Measurements from ENCODE around the gene HOXB2.

Gene HOXB2

DNA sequence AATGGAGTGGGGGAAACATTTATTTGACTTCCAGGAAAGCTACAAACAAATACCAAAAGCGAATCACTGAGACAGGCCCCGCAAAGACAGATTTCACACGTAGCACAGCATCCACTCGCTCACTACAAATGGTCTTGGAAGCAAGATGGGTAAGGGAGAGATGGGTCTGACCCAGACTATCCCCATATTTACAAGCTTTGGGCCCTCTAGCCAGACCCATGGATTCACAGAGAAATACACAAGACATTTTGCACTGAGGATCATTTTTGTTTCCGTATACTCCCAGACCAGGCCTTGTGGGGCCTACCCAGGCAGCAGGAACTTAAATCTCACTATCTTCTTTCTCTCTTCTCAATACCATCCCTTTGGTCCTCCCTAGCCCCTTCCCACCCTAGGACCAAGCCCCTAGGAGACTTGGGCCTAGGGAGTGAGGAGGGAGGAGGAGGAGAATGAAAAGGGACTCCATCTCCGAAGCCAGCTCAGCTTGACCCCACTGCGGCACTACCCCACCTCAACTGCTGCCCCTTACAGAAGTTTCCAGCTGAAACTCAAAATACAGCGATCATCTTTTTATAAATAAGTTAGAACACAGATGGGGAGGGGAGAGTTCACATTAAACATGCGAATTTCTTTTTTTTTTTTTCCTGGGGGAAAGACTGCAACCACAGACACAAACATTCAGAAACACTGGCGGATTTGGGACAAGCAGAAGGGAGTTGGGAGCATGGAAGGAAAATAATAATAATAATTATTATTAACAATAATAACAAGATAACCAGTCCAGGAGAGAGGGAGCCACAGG is 46.5 kb upstream of the HOXB2 start:
- H3K27ac Mint-ChIP-seq, result peak overlapping the region in 1 of 3 experiments; percentile 92
- H3K4me3 Mint-ChIP-seq, result peak overlapping the region; percentile 84 to 98 (median 91)
- TF ChIP-seq, protein P1, sequence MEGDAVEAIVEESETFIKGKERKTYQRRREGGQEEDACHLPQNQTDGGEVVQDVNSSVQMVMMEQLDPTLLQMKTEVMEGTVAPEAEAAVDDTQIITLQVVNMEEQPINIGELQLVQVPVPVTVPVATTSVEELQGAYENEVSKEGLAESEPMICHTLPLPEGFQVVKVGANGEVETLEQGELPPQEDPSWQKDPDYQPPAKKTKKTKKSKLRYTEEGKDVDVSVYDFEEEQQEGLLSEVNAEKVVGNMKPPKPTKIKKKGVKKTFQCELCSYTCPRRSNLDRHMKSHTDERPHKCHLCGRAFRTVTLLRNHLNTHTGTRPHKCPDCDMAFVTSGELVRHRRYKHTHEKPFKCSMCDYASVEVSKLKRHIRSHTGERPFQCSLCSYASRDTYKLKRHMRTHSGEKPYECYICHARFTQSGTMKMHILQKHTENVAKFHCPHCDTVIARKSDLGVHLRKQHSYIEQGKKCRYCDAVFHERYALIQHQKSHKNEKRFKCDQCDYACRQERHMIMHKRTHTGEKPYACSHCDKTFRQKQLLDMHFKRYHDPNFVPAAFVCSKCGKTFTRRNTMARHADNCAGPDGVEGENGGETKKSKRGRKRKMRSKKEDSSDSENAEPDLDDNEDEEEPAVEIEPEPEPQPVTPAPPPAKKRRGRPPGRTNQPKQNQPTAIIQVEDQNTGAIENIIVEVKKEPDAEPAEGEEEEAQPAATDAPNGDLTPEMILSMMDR (IDR thresholded peaks at IDR 0.05; ENCODE audit: unreplicated experiment in 3 of 3), result no peak
- H3K36me3 Mint-ChIP-seq (ENCODE audit: low read depth), result peaks cover 70% of the 10 kb centered on the region
- H3K4me1 Mint-ChIP-seq, result peaks cover 92% of the 10 kb centered on the region
- H3K9me3 Mint-ChIP-seq, result no peaks in the 10 kb centered on the region
- peaks cover 90% of the 10 kb centered on the region for H3K27me3 Mint-ChIP-seq (ENCODE audit: low read depth)

DNA sequence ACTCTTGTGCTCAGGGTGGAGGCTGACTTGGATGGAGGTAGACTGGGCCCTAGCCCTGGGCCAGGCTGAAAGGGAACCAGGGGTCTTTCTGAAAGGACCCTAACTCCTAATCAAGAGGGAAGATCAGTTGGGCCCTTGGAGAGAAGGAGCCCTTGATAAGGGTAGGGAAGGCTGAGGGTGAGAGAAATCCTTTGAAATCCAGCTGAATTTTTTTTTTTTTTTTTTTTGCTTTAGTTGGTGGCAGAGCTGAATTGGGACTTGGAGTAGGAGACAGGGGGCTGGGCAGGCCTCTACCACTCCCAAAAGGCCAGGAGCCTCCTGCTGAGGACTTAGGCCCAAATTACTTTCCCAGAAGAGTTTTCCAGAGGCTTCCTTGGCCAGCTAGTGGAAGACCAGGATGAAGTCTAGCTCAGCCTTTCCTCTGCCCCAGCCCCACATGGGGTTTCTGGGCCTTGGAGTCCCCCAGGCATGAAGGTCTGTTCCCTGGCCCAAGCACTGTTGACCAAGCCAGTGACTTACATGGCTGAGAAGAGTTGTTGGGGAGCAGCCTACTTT is 45.8 kb upstream of the HOXB2 start:
- Mint-ChIP-seq H3K4me1 (peaks cover 92% of the 10 kb centered on the region), H3K27ac (peak overlapping the region in 1 of 3 experiments; percentile 92), H3K4me3 (peak overlapping the region; percentile 84 to 98 (median 91)), H3K36me3 (ENCODE audit: low read depth) (peaks cover 67% of the 10 kb centered on the region), H3K27me3 (ENCODE audit: low read depth) (peaks cover 92% of the 10 kb centered on the region), H3K9me3 (no peaks in the 10 kb centered on the region)
- TF ChIP-seq, protein P1 (IDR thresholded peaks at IDR 0.05; ENCODE audit: unreplicated experiment in 3 of 3), result no peak

DNA sequence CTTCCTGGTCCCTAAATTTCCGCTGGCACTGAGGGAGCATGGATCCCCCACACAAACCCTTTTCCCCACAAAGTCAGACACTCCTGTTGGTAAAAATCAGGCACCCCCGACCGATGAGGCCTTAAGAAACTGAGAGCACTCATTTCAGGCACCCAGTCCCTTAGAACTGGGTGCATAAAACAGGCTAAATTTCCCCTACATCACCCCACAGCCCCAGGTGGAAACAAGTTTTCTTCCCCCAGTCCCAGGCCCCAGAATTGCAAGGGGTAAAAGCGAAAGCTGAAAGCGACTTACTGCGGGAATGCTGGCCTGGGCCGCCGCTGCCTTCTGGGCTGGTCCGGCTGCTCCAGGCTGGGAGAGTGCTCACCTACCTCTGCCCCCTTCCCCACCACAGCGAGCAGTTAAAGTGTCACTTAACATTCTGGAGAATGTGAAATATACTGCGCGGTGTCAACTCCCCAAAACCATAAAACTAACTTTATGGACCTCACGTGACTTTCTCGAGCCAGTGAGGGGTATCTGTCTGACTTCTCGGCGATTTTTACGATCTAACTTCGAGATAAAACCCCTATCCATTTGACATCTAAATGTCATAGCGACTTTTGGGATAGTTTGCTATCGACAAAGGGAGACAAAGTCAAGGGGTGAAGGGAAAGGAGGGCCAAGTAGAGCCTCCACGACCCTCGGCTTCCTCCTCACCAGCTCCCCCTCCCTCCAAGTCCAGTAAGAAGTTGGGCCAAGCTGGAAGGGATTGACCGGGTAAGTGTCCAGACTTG is 45.1 kb upstream of the HOXB2 start, which contains the start of gene HOXB3:
Gene HOXB3 (minus strand): TSS at position 411 of the 776 bp plus-strand sequence. CDS start 37,767 bp downstream, outside the sequence.
- Mint-ChIP-seq H3K27ac (peak within 1 kb of the TSS in 1 of 3 experiments; percentile 92), H3K9me3 (no peaks in the 10 kb centered on the region), H3K27me3 (ENCODE audit: low read depth) (peaks cover 92% of the 10 kb centered on the region), H3K4me3 (peak within 1 kb of the TSS; percentile 84 to 98 (median 91)), H3K36me3 (ENCODE audit: low read depth) (peaks cover 60% of the 10 kb centered on the region), H3K4me1 (peaks cover 92% of the 10 kb centered on the region)
- TF ChIP-seq, protein P1 (IDR thresholded peaks at IDR 0.05; ENCODE audit: unreplicated experiment in 3 of 3), result no peak

DNA sequence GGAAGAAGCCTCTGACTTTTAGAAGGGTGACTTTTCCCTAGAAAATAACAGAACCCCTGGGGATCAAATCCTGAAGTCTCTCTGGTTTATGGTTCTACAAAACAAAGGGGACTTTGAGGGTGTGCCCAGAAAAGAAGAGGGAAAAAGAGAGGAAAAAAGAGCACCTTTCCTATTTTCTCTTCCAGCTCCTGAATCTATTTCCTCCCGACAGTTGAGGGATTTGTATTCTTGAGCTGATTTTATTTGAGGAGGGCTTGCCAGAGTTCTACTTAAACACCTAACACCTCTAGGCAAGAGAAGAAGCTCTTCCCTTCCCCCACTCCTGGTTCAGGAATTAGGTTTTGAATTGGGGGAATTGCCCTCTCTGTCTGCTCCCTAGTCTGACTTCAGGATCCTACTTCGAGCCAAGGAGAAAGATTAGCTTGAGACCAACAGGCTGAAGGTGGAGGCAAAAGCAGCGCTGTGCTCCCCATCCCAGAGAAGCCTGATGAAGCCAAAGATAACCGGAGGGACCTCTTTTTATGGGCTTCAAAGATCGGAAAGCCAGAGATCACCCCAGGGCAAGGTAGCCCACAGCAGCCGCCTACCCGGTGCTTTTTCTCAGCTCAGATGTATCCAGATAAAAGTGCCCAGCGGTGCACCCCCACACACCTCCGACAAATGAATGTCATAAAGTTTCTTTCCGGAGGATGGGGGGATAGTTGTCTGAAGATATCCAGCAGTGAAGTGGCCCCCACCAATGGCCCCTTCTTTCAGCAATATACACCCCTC is 44.3 kb upstream of the HOXB2 start:
- H3K27me3 Mint-ChIP-seq (ENCODE audit: low read depth), result peaks cover 89% of the 10 kb centered on the region
- H3K36me3 Mint-ChIP-seq (ENCODE audit: low read depth), result peaks cover 54% of the 10 kb centered on the region
- no peaks in the 10 kb centered on the region for H3K9me3 Mint-ChIP-seq
- peak overlapping the region in 1 of 3 experiments; percentile 92 for H3K27ac Mint-ChIP-seq
- TF ChIP-seq, protein P1 (IDR thresholded peaks at IDR 0.05; ENCODE audit: unreplicated experiment in 3 of 3), result no peak
- peaks cover 92% of the 10 kb centered on the region for H3K4me1 Mint-ChIP-seq
- H3K4me3 Mint-ChIP-seq, result peak overlapping the region; percentile 84 to 98 (median 91)

DNA sequence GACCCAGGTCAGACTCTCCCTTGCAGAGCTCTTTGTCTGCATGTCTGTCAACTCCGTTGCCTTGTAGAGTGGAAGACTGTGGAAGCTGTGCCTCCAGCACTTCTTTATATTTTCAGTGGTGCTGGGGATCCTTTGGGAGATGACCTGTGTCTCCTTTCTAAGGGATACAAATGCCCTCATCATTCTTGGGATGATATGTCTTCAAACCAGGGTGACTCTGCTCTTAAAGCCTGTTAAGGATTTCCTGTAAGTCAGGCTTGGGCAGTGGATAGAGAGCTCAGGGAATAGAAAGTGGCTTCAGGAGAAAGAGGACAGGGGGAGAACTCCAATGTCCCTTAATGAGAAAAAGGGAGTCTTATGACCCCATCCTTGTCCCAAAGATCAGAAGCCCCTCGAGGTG is 43.6 kb upstream of the HOXB2 start:
- TF ChIP-seq, protein P1 (IDR thresholded peaks at IDR 0.05; ENCODE audit: unreplicated experiment in 3 of 3), result no peak
- H3K36me3 Mint-ChIP-seq (ENCODE audit: low read depth), result peaks cover 50% of the 10 kb centered on the region
- peaks cover 89% of the 10 kb centered on the region for H3K27me3 Mint-ChIP-seq (ENCODE audit: low read depth)
- peak overlapping the region in 1 of 3 experiments; percentile 91 for H3K27ac Mint-ChIP-seq
- H3K9me3 Mint-ChIP-seq, result no peaks in the 10 kb centered on the region
- H3K4me3 Mint-ChIP-seq, result peak overlapping the region; percentile 84 to 98 (median 91)
- H3K4me1 Mint-ChIP-seq, result peaks cover 92% of the 10 kb centered on the region

All from nephron (organoid).